Uterus (tissue), 4 donors: Measurements from ENCODE around the gene KIAA1549. TPM values are rescaled to one million over a fixed set of nuclear protein-coding genes. Genes with fewer than 3 reads are reported as not detected.

ENCODE experiments used
- DNase-seq, 2 donors: peaks; one replicate each; pipeline ENCODE4 v3.0.0-alpha.2; 2019 to 2020
- H3K27ac ChIP-seq, 2 donors: fragments of 200-600 bp; sonication (generic); 1 replicate in 1 of 2; 2 replicates in 1 of 2; pipeline ENCODE4 v1.5.1; 2016 to 2018
- H3K27me3 ChIP-seq, 2 donors: fragments of 200-600 bp; sonication (generic); one replicate each; pipeline ENCODE4 v1.5.1; 2018 to 2019; ENCODE audit warnings: control low read depth in 1 of 2
- H3K36me3 ChIP-seq, 2 donors: fragments of 200-600 bp; sonication (generic); one replicate each; pipeline ENCODE4 v1.5.1; 2019; ENCODE audit warnings: control low read depth in 1 of 2
- H3K4me1 ChIP-seq, 2 donors: fragments of 200-600 bp; sonication (generic); one replicate each; pipeline ENCODE4 v1.5.1; 2018 to 2019; ENCODE audit warnings: control low read depth in 1 of 2
- H3K4me3 ChIP-seq, 2 donors: fragments of 200-600 bp; sonication (generic); 1 replicate in 1 of 2; 2 replicates in 1 of 2; pipeline ENCODE4 v1.5.1; 2018 to 2019; ENCODE audit warnings: mild to moderate bottlenecking in 1 of 2
- H3K9me3 ChIP-seq, 2 donors: fragments of 200-600 bp; sonication (generic); one replicate each; pipeline ENCODE4 v1.5.1; 2019; ENCODE audit warnings: control low read depth in 1 of 2
- POLR2A ChIP-seq, 2 donors: fragments of 450-650 bp; IDR thresholded peaks; one replicate each; pipeline ENCODE4 v1.6.1; 2016; ENCODE audit warnings: antibody characterized with exemption in 2 of 2, mild to moderate bottlenecking in 1 of 2, moderate library complexity in 1 of 2
- intact Hi-C: fragments of 100-400 bp; cut with DNase I; formaldehyde crosslinking; loops from one replicate; pipeline ENCODE4 v1.15.1; 2023; ENCODE audit warnings: low total_unique reads
- total RNA-seq, 4 donors: library from RNA; depleted of rRNA in 3 of 4; stranded (reverse); fragments of >200 nt in 3 of 4; gene quantifications; one replicate each; pipeline versions ENCODE4 v1.1.0 to v1.2.4, GENCODE V29; 2014 to 2023
- TF ChIP-seq, protein P1 (sequence below), 4 experiments: fragments of 200-600 bp in 2 of 4; fragments of 450-650 bp in 2 of 4; sonication (generic) in 2 of 4; IDR thresholded peaks; one replicate each; pipeline ENCODE4 v1.5.1; 2016 to 2019; ENCODE audit warnings: antibody characterized with exemption in 4 of 4, mild to moderate bottlenecking in 2 of 4, moderate library complexity in 1 of 4
- donor health status: DM: yes; HTN: yes; CAD: no.

KIAA1549 gene
- total RNA-seq, 4 donors from 2014 or later, result 1.2 to 8.6 (median 3.8) TPM

DNA sequence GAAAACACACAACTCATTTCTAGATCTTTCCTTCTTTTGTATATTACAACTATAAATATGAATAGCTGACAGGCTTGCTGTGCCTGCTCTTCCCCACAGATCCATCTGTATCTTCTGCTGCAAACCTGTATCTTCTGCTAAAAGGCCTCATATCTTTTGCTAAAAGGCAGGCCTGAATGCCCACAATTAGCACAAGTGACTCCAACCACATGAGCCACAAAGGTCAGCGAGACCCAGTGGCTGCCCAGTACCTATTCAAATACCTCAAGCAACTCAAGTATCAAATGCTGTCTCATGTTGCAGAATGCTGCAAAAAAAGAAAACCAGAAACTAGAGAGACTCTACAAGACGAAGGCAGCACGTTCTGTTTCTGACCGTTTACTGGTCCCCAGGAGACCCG is 128.7 kb downstream of the KIAA1549 start:
- H3K9me3 ChIP-seq, result no peaks in the 10 kb centered on the region

GRCh38 chr7:138849701-138850100 is 131.5 kb downstream of the KIAA1549 start:
- Histone ChIP-seq H3K4me1 (no peaks in the 10 kb centered on the region), H3K4me3 (no peak overlapping the region), H3K27me3 (no peaks in the 10 kb centered on the region), H3K9me3 (no peaks in the 10 kb centered on the region), H3K27ac (no peak overlapping the region), H3K36me3 (no peaks in the 10 kb centered on the region)
- DNase-seq, result no peak
- intact Hi-C loops, result no loop called here
- TF ChIP-seq, protein P1, sequence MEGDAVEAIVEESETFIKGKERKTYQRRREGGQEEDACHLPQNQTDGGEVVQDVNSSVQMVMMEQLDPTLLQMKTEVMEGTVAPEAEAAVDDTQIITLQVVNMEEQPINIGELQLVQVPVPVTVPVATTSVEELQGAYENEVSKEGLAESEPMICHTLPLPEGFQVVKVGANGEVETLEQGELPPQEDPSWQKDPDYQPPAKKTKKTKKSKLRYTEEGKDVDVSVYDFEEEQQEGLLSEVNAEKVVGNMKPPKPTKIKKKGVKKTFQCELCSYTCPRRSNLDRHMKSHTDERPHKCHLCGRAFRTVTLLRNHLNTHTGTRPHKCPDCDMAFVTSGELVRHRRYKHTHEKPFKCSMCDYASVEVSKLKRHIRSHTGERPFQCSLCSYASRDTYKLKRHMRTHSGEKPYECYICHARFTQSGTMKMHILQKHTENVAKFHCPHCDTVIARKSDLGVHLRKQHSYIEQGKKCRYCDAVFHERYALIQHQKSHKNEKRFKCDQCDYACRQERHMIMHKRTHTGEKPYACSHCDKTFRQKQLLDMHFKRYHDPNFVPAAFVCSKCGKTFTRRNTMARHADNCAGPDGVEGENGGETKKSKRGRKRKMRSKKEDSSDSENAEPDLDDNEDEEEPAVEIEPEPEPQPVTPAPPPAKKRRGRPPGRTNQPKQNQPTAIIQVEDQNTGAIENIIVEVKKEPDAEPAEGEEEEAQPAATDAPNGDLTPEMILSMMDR (IDR thresholded peaks at IDR 0.05), result no peak
- no peak for TF ChIP-seq POLR2A (IDR thresholded peaks at IDR 0.05)

More for the DNA sequence above, 128.7 kb downstream of the KIAA1549 start:
- intact Hi-C loops, result no loop called here
- Histone ChIP-seq H3K27ac (no peak overlapping the region), H3K27me3 (no peaks in the 10 kb centered on the region), H3K4me1 (no peaks in the 10 kb centered on the region), H3K36me3 (no peaks in the 10 kb centered on the region), H3K4me3 (no peak overlapping the region)
- DNase-seq, result no peak
- TF ChIP-seq, protein P1 (IDR thresholded peaks at IDR 0.05), result no peak
- TF ChIP-seq POLR2A (IDR thresholded peaks at IDR 0.05), result no peak

DNA sequence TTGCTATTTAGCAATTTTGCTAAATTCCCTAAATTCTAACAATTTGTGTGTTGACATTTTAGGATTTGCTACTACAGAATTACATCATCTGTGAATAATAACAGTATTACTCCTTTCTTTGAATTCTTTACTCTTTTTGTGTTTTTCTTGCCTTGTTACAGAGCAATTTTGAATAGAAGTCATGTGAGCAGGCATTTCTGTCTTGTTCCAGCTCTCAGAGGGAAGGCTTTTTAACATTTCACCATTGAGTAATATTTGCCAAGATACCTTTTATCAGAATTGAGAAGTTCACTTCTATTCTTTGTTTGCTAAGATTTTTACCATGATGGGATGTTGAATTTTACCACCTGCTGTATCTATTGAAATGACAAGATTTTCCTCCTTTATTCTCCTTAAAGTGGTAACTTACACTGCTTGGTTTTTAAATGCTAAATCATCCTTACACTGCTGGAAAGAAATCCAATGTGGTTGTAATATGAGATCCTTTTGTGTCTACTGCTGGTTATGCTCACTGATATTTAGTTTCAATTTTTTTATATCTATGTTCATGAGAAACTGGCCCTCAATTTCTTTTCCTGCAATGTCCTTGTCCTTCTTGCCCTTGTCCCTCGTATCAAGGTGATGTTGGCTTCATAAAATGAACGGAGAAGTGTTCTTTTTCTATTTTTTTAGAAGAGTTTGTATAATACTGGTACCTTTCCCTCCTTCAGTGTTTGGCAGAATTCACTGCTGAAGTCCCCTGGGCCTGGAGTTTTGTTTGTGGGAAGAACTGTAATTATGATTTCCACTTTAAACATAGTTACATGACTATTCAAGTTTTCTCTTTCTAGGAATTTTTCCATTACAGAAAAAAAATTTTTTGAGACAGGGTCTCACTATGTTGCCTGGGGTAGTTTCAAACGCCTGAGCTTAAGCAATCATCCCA is 132.9 kb downstream of the KIAA1549 start:
- no peaks in the 10 kb centered on the region for H3K27me3 ChIP-seq
- no peak overlapping the region for H3K27ac ChIP-seq
- no peak overlapping the region for H3K4me3 ChIP-seq
- H3K36me3 ChIP-seq, result no peaks in the 10 kb centered on the region
- no peaks in the 10 kb centered on the region for H3K9me3 ChIP-seq
- H3K4me1 ChIP-seq, result no peaks in the 10 kb centered on the region
- no peak for TF ChIP-seq POLR2A (IDR thresholded peaks at IDR 0.05)
- intact Hi-C loops, result no loop called here
- no peak for DNase-seq

DNA sequence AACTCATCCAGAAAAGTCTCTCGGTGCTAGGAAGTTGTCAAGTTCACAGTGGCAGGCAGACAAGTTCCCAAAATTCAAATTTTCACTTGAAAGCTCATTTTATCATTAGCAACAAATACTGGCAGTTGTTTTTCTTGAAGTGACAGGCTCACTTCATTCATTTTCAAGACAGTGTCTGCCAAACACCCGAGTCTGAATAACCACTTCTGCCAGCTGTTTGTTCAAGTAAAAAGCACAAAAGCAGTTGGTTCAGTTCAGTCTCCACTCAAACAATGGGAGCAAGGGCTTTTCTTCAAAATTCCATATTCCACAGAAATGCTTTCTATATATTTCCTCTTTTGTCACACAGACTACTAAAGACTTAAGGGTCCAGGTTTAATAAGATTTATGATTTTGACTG is 135.5 kb downstream of the KIAA1549 start:
- H3K36me3 ChIP-seq, result no peaks in the 10 kb centered on the region
- intact Hi-C loops, result no loop called here
- H3K4me3 ChIP-seq, result no peak overlapping the region
- DNase-seq, result no peak
- H3K27ac ChIP-seq, result no peak overlapping the region
- H3K9me3 ChIP-seq, result no peaks in the 10 kb centered on the region
- H3K4me1 ChIP-seq, result no peaks in the 10 kb centered on the region
- TF ChIP-seq, protein P1 (IDR thresholded peaks at IDR 0.05), result no peak
- no peak for TF ChIP-seq POLR2A (IDR thresholded peaks at IDR 0.05)
- H3K27me3 ChIP-seq, result no peaks in the 10 kb centered on the region

DNA sequence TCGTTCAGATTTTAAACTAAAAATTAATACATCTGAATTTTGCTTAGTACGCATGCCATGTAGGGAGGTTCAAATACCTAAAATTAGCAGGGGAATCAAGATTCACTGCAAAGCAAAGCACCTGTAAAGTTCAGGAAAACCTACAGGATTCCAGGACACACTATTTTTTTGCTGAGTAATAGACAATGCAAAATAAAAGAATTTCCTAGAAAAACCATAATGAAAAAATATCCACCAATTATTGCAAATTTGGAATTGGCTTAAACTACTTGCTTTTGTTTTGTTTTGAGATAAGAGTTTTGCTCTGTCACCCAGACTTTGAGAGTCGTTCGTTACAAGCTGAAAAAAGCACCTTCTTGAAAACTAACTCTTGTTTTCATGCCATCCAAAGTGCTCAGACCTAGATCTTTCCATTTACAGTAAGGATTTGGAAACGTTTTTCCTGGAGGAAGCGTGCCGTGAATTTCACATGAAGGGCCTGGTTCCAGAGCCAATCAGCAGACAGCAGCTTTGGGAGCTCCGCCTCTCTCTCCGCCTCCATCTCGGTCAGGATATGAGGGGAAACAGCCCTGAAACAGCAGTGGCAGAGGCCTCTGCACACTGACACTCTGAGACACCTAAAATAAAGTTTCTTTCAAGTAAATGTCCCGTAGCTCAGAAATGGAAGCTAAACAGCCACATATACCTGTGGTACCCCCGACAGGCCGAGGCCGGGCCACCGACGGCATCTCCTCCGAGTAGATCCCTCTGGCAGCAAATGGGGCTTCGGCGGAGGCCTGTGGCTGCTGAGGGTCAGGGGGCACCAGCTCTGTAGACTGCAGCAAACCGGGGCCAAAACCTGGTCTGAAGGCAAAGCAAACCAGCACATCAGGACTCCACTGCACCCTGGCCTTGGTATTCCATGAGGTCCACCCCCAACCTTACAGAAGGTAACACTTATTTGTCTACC is 137.3 kb downstream of the KIAA1549 start:
- no peak overlapping the region for H3K27ac ChIP-seq
- H3K4me3 ChIP-seq, result no peak overlapping the region
- no peak for DNase-seq
- TF ChIP-seq POLR2A (IDR thresholded peaks at IDR 0.05), result no peak
- H3K4me1 ChIP-seq, result no peaks in the 10 kb centered on the region
- H3K36me3 ChIP-seq, result no peaks in the 10 kb centered on the region
- H3K27me3 ChIP-seq, result no peaks in the 10 kb centered on the region
- intact Hi-C loops, result no loop called here
- H3K9me3 ChIP-seq, result no peaks in the 10 kb centered on the region
